Uterus (tissue), 4 donors: ENCODE results near the gene TIMMDC1. TPM values are rescaled to one million over a fixed set of nuclear protein-coding genes. Genes with fewer than 3 reads are reported as not detected.
"Not testable (repeated sequence)": the region's sequence is repeated elsewhere in the genome, so short reads cannot be mapped to it uniquely, and the experiment has no call there.

ENCODE experiments used
- DNase-seq, 2 donors: peaks; one replicate each; pipeline ENCODE4 v3.0.0-alpha.2; 2019 to 2020
- H3K27ac ChIP-seq, 2 donors: fragments of 200-600 bp; sonication (generic); 1 replicate in 1 of 2; 2 replicates in 1 of 2; pipeline ENCODE4 v1.5.1; 2016 to 2018
- H3K27me3 ChIP-seq, 2 donors: fragments of 200-600 bp; sonication (generic); one replicate each; pipeline ENCODE4 v1.5.1; 2018 to 2019; ENCODE audit warnings: control low read depth in 1 of 2
- H3K36me3 ChIP-seq, 2 donors: fragments of 200-600 bp; sonication (generic); one replicate each; pipeline ENCODE4 v1.5.1; 2019; ENCODE audit warnings: control low read depth in 1 of 2
- H3K4me1 ChIP-seq, 2 donors: fragments of 200-600 bp; sonication (generic); one replicate each; pipeline ENCODE4 v1.5.1; 2018 to 2019; ENCODE audit warnings: control low read depth in 1 of 2
- H3K4me3 ChIP-seq, 2 donors: fragments of 200-600 bp; sonication (generic); 1 replicate in 1 of 2; 2 replicates in 1 of 2; pipeline ENCODE4 v1.5.1; 2018 to 2019; ENCODE audit warnings: mild to moderate bottlenecking in 1 of 2
- H3K9me3 ChIP-seq, 2 donors: fragments of 200-600 bp; sonication (generic); one replicate each; pipeline ENCODE4 v1.5.1; 2019; ENCODE audit warnings: control low read depth in 1 of 2
- CTCF ChIP-seq, 4 experiments: fragments of 200-600 bp in 2 of 4; fragments of 450-650 bp in 2 of 4; sonication (generic) in 2 of 4; IDR thresholded peaks; one replicate each; pipeline ENCODE4 v1.5.1; 2016 to 2019; ENCODE audit warnings: antibody characterized with exemption in 4 of 4, mild to moderate bottlenecking in 2 of 4, moderate library complexity in 1 of 4
- POLR2A ChIP-seq, 2 donors: fragments of 450-650 bp; IDR thresholded peaks; one replicate each; pipeline ENCODE4 v1.6.1; 2016; ENCODE audit warnings: antibody characterized with exemption in 2 of 2, mild to moderate bottlenecking in 1 of 2, moderate library complexity in 1 of 2
- intact Hi-C: fragments of 100-400 bp; cut with DNase I; formaldehyde crosslinking; loops from one replicate; pipeline ENCODE4 v1.15.1; 2023; ENCODE audit warnings: low total_unique reads
- total RNA-seq, 4 donors: library from RNA; depleted of rRNA in 3 of 4; stranded (reverse); fragments of >200 nt in 3 of 4; gene quantifications; one replicate each; pipeline versions ENCODE4 v1.1.0 to v1.2.4, GENCODE V29; 2014 to 2023
- donor health status: DM: yes; HTN: yes; CAD: no.

Gene TIMMDC1
- total RNA-seq, 4 donors from 2014 or later: 15.1 to 83.4 (median 31.4) TPM

DNA sequence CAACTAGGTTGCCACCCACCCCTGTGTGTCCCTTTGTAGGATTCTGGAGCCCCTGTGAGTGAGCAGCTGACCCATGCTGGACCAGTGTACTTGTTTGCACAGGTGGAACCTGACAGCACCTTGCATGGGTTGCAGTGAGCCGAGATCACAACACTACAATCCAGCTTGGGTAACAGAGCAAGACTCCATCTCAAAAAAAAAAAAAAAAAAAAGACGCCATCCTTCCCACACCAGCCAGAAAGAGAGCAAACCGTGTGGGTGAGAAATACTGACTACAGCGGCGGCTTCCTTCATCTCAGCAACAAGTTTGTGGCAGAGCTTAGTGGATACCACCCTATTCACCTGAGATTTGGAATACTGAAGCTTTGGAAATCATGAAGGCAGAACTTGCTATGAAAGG is 61.8 kb downstream of the TIMMDC1 start:
- TF ChIP-seq CTCF (IDR thresholded peaks at IDR 0.05) (no peak), POLR2A (IDR thresholded peaks at IDR 0.05) (no peak)
- Histone ChIP-seq H3K4me1 (no peaks in the 10 kb centered on the region), H3K4me3 (no peak overlapping the region), H3K36me3 (no peaks in the 10 kb centered on the region), H3K9me3 (no peaks in the 10 kb centered on the region), H3K27ac (no peak overlapping the region), H3K27me3 (no peaks in the 10 kb centered on the region)
- intact Hi-C loops: no loop called here
- no peak for DNase-seq

DNA sequence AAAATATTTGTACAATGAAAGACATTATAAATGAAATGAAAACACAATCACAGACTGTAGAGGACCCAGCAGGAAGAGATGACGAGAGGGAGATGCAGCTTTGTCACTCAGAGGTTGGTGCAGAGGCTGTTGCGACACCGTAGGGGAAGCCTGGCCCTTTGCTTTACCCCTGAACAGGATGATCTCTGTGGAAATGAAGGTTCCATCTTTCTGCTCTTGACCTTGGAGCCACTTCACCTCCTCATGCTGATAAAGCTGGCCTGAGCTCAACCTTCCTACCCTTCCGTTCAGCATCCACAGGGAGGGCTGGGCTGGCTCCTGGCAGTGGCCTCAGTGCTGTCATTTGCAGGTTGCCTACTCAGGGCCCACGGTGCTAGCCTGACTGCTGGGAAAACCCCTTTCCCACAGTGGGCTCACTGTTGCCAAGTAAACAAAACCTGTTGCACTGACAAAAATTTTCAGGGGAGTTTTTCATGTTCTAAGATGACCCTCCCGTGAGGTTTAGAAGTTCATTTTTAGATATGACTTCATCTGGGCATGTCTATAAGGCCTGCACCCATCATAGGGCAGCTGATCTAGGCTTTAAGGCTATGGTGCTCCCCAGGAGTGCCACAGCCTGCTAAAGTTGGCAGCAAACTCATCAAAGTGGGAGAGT is 64.1 kb downstream of the TIMMDC1 start:
- TF ChIP-seq CTCF (IDR thresholded peaks at IDR 0.05) (no peak), POLR2A (IDR thresholded peaks at IDR 0.05) (no peak)
- H3K9me3 ChIP-seq: no peaks in the 10 kb centered on the region
- no peak for DNase-seq
- intact Hi-C loops: no loop called here
- H3K4me3 ChIP-seq: no peak overlapping the region
- no peaks in the 10 kb centered on the region for H3K27me3 ChIP-seq
- no peaks in the 10 kb centered on the region for H3K4me1 ChIP-seq
- H3K27ac ChIP-seq: no peak overlapping the region
- no peaks in the 10 kb centered on the region for H3K36me3 ChIP-seq

DNA sequence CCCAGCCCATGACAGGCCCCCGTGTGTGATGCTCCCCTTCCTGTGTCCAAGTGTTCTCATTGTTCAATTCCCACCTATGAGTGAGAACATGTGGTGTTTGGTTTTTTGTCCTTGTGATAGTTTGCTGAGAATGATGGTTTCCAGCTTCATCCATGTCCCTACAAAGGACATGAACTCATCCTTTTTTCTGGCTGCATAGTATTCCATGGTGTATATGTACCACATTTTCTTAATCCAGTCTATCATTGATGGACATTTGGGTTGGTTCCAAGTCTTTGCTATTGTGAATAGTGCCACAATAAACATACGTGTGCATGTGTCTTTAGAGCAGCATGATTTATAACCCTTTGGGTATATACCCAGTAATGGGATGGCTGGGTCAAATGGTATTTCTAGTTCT is 65.0 kb downstream of the TIMMDC1 start:
- intact Hi-C loops, H3K27me3 ChIP-seq, H3K9me3 ChIP-seq: not testable (repeated sequence)

GRCh38 chr3:119569156-119569555 is 70.8 kb downstream of the TIMMDC1 start:
- TF ChIP-seq CTCF (IDR thresholded peaks at IDR 0.05) (no peak), POLR2A (IDR thresholded peaks at IDR 0.05) (no peak)
- H3K27ac ChIP-seq: no peak overlapping the region
- H3K36me3 ChIP-seq: no peaks in the 10 kb centered on the region
- H3K9me3 ChIP-seq: no peaks in the 10 kb centered on the region
- no peak for DNase-seq
- H3K4me1 ChIP-seq: no peaks in the 10 kb centered on the region
- intact Hi-C loops: no loop called here
- no peak overlapping the region for H3K4me3 ChIP-seq
- H3K27me3 ChIP-seq: no peaks in the 10 kb centered on the region

More for the DNA sequence above, 65.0 kb downstream of the TIMMDC1 start:
- DNase-seq, H3K27ac ChIP-seq, H3K4me3 ChIP-seq, H3K4me1 ChIP-seq, H3K36me3 ChIP-seq: not testable (repeated sequence)

DNA sequence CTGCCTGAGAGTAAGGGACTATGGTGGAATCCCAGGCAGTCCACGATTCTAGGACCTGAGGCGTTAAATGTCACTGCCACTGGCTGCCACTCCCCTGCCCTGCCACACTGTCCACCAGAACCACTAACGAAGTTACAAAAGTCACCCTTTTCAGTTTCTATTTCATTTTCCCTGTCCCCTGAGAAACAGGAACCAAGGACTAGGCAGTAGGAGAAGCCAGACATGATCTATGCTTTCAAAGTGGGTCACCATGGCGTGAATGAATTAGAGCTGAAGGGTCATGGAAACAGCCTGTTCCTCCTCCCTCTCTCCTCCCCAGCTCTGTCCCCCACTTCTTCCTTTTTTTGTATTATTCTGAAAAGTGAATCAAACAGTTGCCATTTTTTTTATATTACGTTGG is 71.9 kb downstream of the TIMMDC1 start:
- Histone ChIP-seq H3K27me3 (no peaks in the 10 kb centered on the region), H3K27ac (no peak overlapping the region), H3K9me3 (no peaks in the 10 kb centered on the region), H3K4me3 (no peak overlapping the region), H3K4me1 (no peaks in the 10 kb centered on the region), H3K36me3 (no peaks in the 10 kb centered on the region)
- TF ChIP-seq POLR2A (IDR thresholded peaks at IDR 0.05) (no peak), CTCF (IDR thresholded peaks at IDR 0.05) (no peak)
- no peak for DNase-seq
- intact Hi-C loops: no loop called here

- no peak for TF ChIP-seq POLR2A (IDR thresholded peaks at IDR 0.05)
- H3K36me3 ChIP-seq: no peaks in the 10 kb centered on the region
- H3K4me1 ChIP-seq: no peaks in the 10 kb centered on the region
- no peaks in the 10 kb centered on the region for H3K9me3 ChIP-seq
- H3K4me3 ChIP-seq: no peak overlapping the region
- DNase-seq: no peak
- H3K27me3 ChIP-seq: no peaks in the 10 kb centered on the region
- intact Hi-C loops: no loop called here
- no peak overlapping the region for H3K27ac ChIP-seq
Observed at GRCh38 chr3:119571230-119571629, 72.9 kb downstream of the TIMMDC1 start.
